Hindlimb muscle (tissue), 1 donor: Measurements from ENCODE around the gene NOVA2. TPM values are rescaled to one million over a fixed set of nuclear protein-coding genes. Genes with fewer than 3 reads are reported as not detected.
A peak's percentile ranks its signal among the peaks of the same experiment; 100 is the strongest.

ENCODE experiments used
- DNase-seq: peaks from one replicate; pipeline ENCODE4 v3.0.0-alpha.2; 2013
- polyA plus RNA-seq: library from polyadenylated mRNA; unstranded; fragments of 120-200 nt; gene quantifications from one replicate; pipeline ENCODE4 v1.2.1, GENCODE V29; 2013; ENCODE audit not compliant: insufficient read length

The NOVA2 gene
- polyA plus RNA-seq, 1 donor: 5.0 TPM

GRCh38 chr19:45887200-45887710 is 86.4 kb downstream of the NOVA2 start:
- DNase-seq: no peak

- peak; percentile 93 for DNase-seq
Observed at GRCh38 chr19:45886427-45887199, 87.1 kb downstream of the NOVA2 start.

GRCh38 chr19:45885556-45886426 is 87.9 kb downstream of the NOVA2 start, which contains the start of gene IRF2BP1:
TSS of gene IRF2BP1 (minus strand) at chr19:45886141. CDS start at chr19:45885774, 367 bp downstream.
- DNase-seq: peak; percentile 93

- DNase-seq: no peak
Observed at GRCh38 chr19:45884682-45885555, 88.7 kb downstream of the NOVA2 start.

- DNase-seq: no peak
Observed at GRCh38 chr19:45883881-45884681, 89.6 kb downstream of the NOVA2 start.

Other genes with a start within 250 kb of the NOVA2 start
- 16.2 TPM for gene FBXO46, start 243.0 kb downstream of the NOVA2 start, polyA plus RNA-seq
- gene MEIOSIN, start 240.4 kb downstream of the NOVA2 start, polyA plus RNA-seq: not detected
- gene SIX5, start 204.6 kb downstream of the NOVA2 start, polyA plus RNA-seq: 32.1 TPM
- gene DMPK, start 191.4 kb downstream of the NOVA2 start, polyA plus RNA-seq: 399 TPM
- gene DMWD, start 181.0 kb downstream of the NOVA2 start, polyA plus RNA-seq: 57.6 TPM
- gene RSPH6A, start 158.6 kb downstream of the NOVA2 start, polyA plus RNA-seq: not detected
- gene SYMPK, start 110.7 kb downstream of the NOVA2 start, polyA plus RNA-seq: 40.3 TPM
- not detected for gene FOXA3, start 109.5 kb downstream of the NOVA2 start, polyA plus RNA-seq
- 20.8 TPM for gene IRF2BP1, start 87.7 kb downstream of the NOVA2 start, polyA plus RNA-seq
- gene MYPOP, start 71.3 kb downstream of the NOVA2 start, polyA plus RNA-seq: 4.8 TPM
- gene NANOS2, start 59.1 kb downstream of the NOVA2 start, polyA plus RNA-seq: not detected
- gene CCDC61, start 21.6 kb upstream of the NOVA2 start, polyA plus RNA-seq: 9.0 TPM
- 0.83 TPM for gene PGLYRP1, start 49.2 kb upstream of the NOVA2 start, polyA plus RNA-seq
- 5.7 TPM for gene IGFL4, start 67.1 kb upstream of the NOVA2 start, polyA plus RNA-seq
- gene IGFL3, start 150.8 kb upstream of the NOVA2 start, polyA plus RNA-seq: not detected
- gene IGFL2, start 174.4 kb upstream of the NOVA2 start, polyA plus RNA-seq: 0.44 TPM